ENCODE results near the gene CIDEA. TPM values are rescaled to one million over a fixed set of nuclear protein-coding genes. Genes with fewer than 3 reads are reported as not detected.

The CIDEA gene
- total RNA-seq, 1 experiment from 2014 or later = not detected

DNA sequence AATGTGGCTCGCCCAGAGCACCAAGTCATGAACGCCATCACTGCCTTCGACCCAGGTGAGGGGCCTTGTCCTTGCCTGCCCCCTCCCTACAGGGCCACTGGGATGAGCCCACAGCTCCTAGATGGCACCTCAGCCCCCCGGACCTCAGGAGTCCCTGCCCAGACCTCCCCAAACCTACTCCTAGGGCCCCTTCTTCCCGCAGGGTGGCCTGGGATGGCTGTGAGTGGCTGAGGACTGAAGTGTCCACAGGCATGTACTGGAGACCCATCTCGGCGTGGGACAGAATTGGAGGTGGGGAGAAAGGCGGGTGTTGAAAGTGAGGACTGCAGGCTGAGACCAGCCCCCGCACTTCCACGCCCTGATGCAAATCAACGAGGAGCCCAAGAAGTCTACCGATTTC is 51.0 kb downstream of the CIDEA start:
- TF ChIP-seq, protein P1, sequence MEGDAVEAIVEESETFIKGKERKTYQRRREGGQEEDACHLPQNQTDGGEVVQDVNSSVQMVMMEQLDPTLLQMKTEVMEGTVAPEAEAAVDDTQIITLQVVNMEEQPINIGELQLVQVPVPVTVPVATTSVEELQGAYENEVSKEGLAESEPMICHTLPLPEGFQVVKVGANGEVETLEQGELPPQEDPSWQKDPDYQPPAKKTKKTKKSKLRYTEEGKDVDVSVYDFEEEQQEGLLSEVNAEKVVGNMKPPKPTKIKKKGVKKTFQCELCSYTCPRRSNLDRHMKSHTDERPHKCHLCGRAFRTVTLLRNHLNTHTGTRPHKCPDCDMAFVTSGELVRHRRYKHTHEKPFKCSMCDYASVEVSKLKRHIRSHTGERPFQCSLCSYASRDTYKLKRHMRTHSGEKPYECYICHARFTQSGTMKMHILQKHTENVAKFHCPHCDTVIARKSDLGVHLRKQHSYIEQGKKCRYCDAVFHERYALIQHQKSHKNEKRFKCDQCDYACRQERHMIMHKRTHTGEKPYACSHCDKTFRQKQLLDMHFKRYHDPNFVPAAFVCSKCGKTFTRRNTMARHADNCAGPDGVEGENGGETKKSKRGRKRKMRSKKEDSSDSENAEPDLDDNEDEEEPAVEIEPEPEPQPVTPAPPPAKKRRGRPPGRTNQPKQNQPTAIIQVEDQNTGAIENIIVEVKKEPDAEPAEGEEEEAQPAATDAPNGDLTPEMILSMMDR (conservative IDR thresholded peaks at IDR 0.05) = no peak
- Histone ChIP-seq H2BK20ac (ENCODE audit: low read depth, low read length, poor library complexity, severe bottlenecking) (no peak overlapping the region), H3K79me1 (ENCODE audit: insufficient read depth, low read depth, low read length, poor library complexity, severe bottlenecking) (no peaks in the 10 kb centered on the region), H2BK120ac (ENCODE audit: low read depth, low read length, poor library complexity, severe bottlenecking) (no peak overlapping the region), H3K14ac (ENCODE audit: insufficient read depth, low read length) (no peak overlapping the region), H3K4me2 (ENCODE audit: insufficient read depth, insufficient read length, low read length) (no peak overlapping the region), H4K5ac (ENCODE audit: insufficient read length, low read depth, low read length) (no peak overlapping the region), H2BK12ac (ENCODE audit: insufficient read length, low read depth, low read length) (no peak overlapping the region), H3K79me2 (ENCODE audit: insufficient read depth, low read length) (peaks cover 2% of the 10 kb centered on the region; the same call in 1 of the 2 replicates), H2AFZ (ENCODE audit: low read length) (no peak overlapping the region), H3K56ac (ENCODE audit: insufficient read length, low read depth, low read length) (no peak overlapping the region), H4K20me1 (ENCODE audit: control insufficient read depth, insufficient read depth, insufficient read length) (no peaks in the 10 kb centered on the region), H3K23me2 (ENCODE audit: insufficient read length, low read depth, low read length, poor library complexity, severe bottlenecking) (peaks cover 14% of the 10 kb centered on the region), H3K4ac (ENCODE audit: low read depth, low read length) (no peak overlapping the region), H2AK5ac (ENCODE audit: insufficient read length, low read length) (no peak overlapping the region), H3K18ac (ENCODE audit: insufficient read length, low read depth, low read length) (no peak overlapping the region), H3K9me3 (ENCODE audit: control insufficient read depth, low read depth, low read length) (no peaks in the 10 kb centered on the region), H3K27ac (ENCODE audit: insufficient read length, low read depth, low read length) (no peak overlapping the region), H3K27me3 (ENCODE audit: insufficient read depth, low read length) (peaks cover 7% of the 10 kb centered on the region; the same call in 1 of the 2 replicates), H3K9ac (ENCODE audit: extremely low read depth, insufficient read length, low read length) (no peak overlapping the region), H3K4me1 (ENCODE audit: insufficient read depth, low read length) (peaks cover 4% of the 10 kb centered on the region; the same call in 1 of the 2 replicates), H4K8ac (replicated peaks; ENCODE audit: insufficient read length, low read depth, low read length) (no peak overlapping the region), H3T11ph (ENCODE audit: low read length) (no peak overlapping the region), H2BK5ac (ENCODE audit: insufficient read length, low read length) (no peak overlapping the region), H2BK15ac (ENCODE audit: low read depth, low read length) (no peak overlapping the region), H3K23ac (ENCODE audit: insufficient read length, low read depth, low read length) (no peak overlapping the region), H4K91ac (ENCODE audit: insufficient read length, low read depth, low read length) (no peak overlapping the region)
- DNase-seq = no peak
- no CpG with 5 or more reads among the region's 12 CpGs for WGBS (ENCODE audit: extremely low coverage, insufficient read length, low lambda C conversion rate)
- H3K9me3 Mint-ChIP-seq = no peaks in the 10 kb centered on the region; a peak in 1 of 5 replicates
- H3K4me1 Mint-ChIP-seq = peaks cover 25 to 31% of the 10 kb centered on the region in 2 experiments
- H3K27me3 Mint-ChIP-seq (ENCODE audit: low read depth) = peaks cover 32% of the 10 kb centered on the region
- H3K36me3 Mint-ChIP-seq (ENCODE audit: insufficient read depth in 1 of 3, low read depth in 3 of 3) = peaks cover 8 to 10% (median 9%) of the 10 kb centered on the region in 3 experiments
- H3K27ac Mint-ChIP-seq = no peak overlapping the region
- no peak overlapping the region for H3K4me3 Mint-ChIP-seq
